Liver (tissue), 9 donors: ENCODE measurements around the gene YTHDC1. TPM values are rescaled to one million over a fixed set of nuclear protein-coding genes. Genes with fewer than 3 reads are reported as not detected.

ENCODE experiments used
- DNase-seq: peaks from one replicate; pipeline ENCODE4 v3.0.0-alpha.2; 2017; ENCODE audit warnings: low spot score
- H3K27ac ChIP-seq, 2 donors: one replicate each; pipeline ENCODE4 v1.7.0; 2013; ENCODE audit warnings: inconsistent platforms in 2 of 2, low read length in 2 of 2, control low read depth in 1 of 2, low read depth in 1 of 2, mild to moderate bottlenecking in 1 of 2
- H3K27me3 ChIP-seq, 4 donors: one replicate each; pipeline versions ENCODE4 v1.6.1 to v1.7.0; 2013; ENCODE audit warnings: low read length in 3 of 4, inconsistent platforms in 1 of 4, mild to moderate bottlenecking in 1 of 4, moderate library complexity in 1 of 4; ENCODE audit not compliant: control insufficient read depth in 4 of 4, insufficient read depth in 4 of 4
- H3K36me3 ChIP-seq, 4 donors: one replicate each; pipeline versions ENCODE4 v1.6.1 to v1.7.0; 2013; ENCODE audit warnings: low read length in 3 of 4, mild to moderate bottlenecking in 3 of 4, low read depth in 1 of 4, moderate library complexity in 1 of 4; ENCODE audit not compliant: control insufficient read depth in 4 of 4, insufficient read depth in 3 of 4
- H3K4me1 ChIP-seq, 4 donors: one replicate each; pipeline versions ENCODE4 v1.6.1 to v1.7.0; 2013; ENCODE audit warnings: low read length in 3 of 4, mild to moderate bottlenecking in 3 of 4, moderate library complexity in 1 of 4; ENCODE audit not compliant: control insufficient read depth in 4 of 4, insufficient read depth in 4 of 4
- H3K4me3 ChIP-seq, 3 donors: one replicate each; pipeline versions ENCODE4 v1.6.1 to v1.7.0; 2013; ENCODE audit warnings: low read length in 3 of 3, control low read depth in 1 of 3, low read depth in 1 of 3, mild to moderate bottlenecking in 1 of 3
- H3K9ac ChIP-seq, 2 donors: one replicate each; pipeline ENCODE4 v1.7.0; 2013; ENCODE audit warnings: low read length in 2 of 2, mild to moderate bottlenecking in 2 of 2, moderate library complexity in 2 of 2, control low read depth in 1 of 2, low read depth in 1 of 2
- H3K9me3 ChIP-seq, 4 donors: one replicate each; pipeline versions ENCODE4 v1.6.1 to v1.7.0; 2013; ENCODE audit warnings: low read length in 3 of 4; ENCODE audit not compliant: control insufficient read depth in 4 of 4
- ATF3 ChIP-seq: IDR thresholded peaks from 2 replicates; pipeline ENCODE4 v1.6.1; 2016; ENCODE audit warnings: antibody characterized with exemption
- CTCF ChIP-seq: fragments of 150-350 bp; IDR thresholded peaks from 2 replicates; pipeline ENCODE4 v1.5.1; 2017; ENCODE audit warnings: improper control_type of control experiment, low read depth, low read length; ENCODE audit not compliant: missing input control
- EGR1 ChIP-seq, 2 donors: IDR thresholded peaks; 2 replicates each; pipeline ENCODE4 v1.6.1; 2016 to 2018; ENCODE audit warnings: antibody characterized with exemption in 2 of 2, low read depth in 2 of 2
- FOXA1 ChIP-seq: IDR thresholded peaks from 2 replicates; pipeline ENCODE4 v1.6.1; 2016; ENCODE audit warnings: antibody characterized with exemption
- FOXA2 ChIP-seq: IDR thresholded peaks from 2 replicates; pipeline ENCODE4 v1.6.1; 2016; ENCODE audit warnings: antibody characterized with exemption
- GABPA ChIP-seq, 2 donors: IDR thresholded peaks in 1 of 2; conservative IDR thresholded peaks in 1 of 2; 2 replicates each; pipeline ENCODE4 v1.6.1; 2016; ENCODE audit warnings: antibody characterized with exemption in 2 of 2, mild to moderate bottlenecking in 1 of 2, moderate library complexity in 1 of 2
- HNF4A ChIP-seq, 2 donors: conservative IDR thresholded peaks; 2 replicates each; pipeline ENCODE4 v1.6.1; 2016; ENCODE audit warnings: antibody characterized with exemption in 2 of 2, mild to moderate bottlenecking in 2 of 2
- HNF4G ChIP-seq: IDR thresholded peaks from 2 replicates; pipeline ENCODE4 v1.6.1; 2016; ENCODE audit warnings: antibody characterized with exemption
- JUND ChIP-seq, 2 donors: IDR thresholded peaks; 2 replicates each; pipeline ENCODE4 v1.6.1; 2016; ENCODE audit warnings: antibody characterized with exemption in 2 of 2
- MAX ChIP-seq: IDR thresholded peaks from 2 replicates; pipeline ENCODE4 v1.6.1; 2016; ENCODE audit warnings: antibody characterized with exemption
- NR2F2 ChIP-seq: IDR thresholded peaks from 2 replicates; pipeline ENCODE4 v1.6.1; 2016; ENCODE audit warnings: antibody characterized with exemption
- RAD21 ChIP-seq, 2 donors: IDR thresholded peaks; 2 replicates each; pipeline ENCODE4 v1.6.1; 2016; ENCODE audit warnings: antibody characterized with exemption in 2 of 2, mild to moderate bottlenecking in 2 of 2
- REST ChIP-seq: IDR thresholded peaks from 2 replicates; pipeline ENCODE4 v1.6.1; 2016; ENCODE audit warnings: antibody characterized with exemption, mild to moderate bottlenecking
- RXRA ChIP-seq, 2 donors: IDR thresholded peaks; 2 replicates each; pipeline ENCODE4 v1.6.1; 2017 to 2018; ENCODE audit warnings: antibody characterized with exemption in 2 of 2, mild to moderate bottlenecking in 1 of 2
- SP1 ChIP-seq: IDR thresholded peaks from 2 replicates; pipeline ENCODE4 v1.6.1; 2018; ENCODE audit warnings: antibody characterized with exemption, mild to moderate bottlenecking
- TAF1 ChIP-seq: conservative IDR thresholded peaks from 2 replicates; pipeline ENCODE4 v1.6.1; 2016; ENCODE audit warnings: antibody characterized with exemption, mild to moderate bottlenecking
- YY1 ChIP-seq: IDR thresholded peaks from 2 replicates; pipeline ENCODE4 v1.6.1; 2016; ENCODE audit warnings: antibody characterized with exemption, mild to moderate bottlenecking
- ZBTB33 ChIP-seq: IDR thresholded peaks from 2 replicates; pipeline ENCODE4 v1.6.1; 2016; ENCODE audit warnings: antibody characterized with exemption
- WGBS: extraction: QIAGEN DNeasy Blood & Tissue Kit; methylation state at CpG from one replicate; pipeline ENCODE4 v1.1.7; 2013; 5-methylcytosine and 5-hydroxymethylcytosine counted together
- polyA plus RNA-seq, 2 donors: library from polyadenylated mRNA; stranded (reverse) in 1 of 2; unstranded in 1 of 2; fragments of 200-250 nt in 1 of 2; fragments of >200 nt in 1 of 2; fragmentation: Nextera tagmentation in 1 of 2; extraction: Ambion mirVana in 1 of 2; gene quantifications; one replicate each; pipeline versions ENCODE4 v1.2.1 to v1.2.3, GENCODE V29; 2013 to 2015
- total RNA-seq, 2 donors: library from RNA; depleted of rRNA; stranded (reverse); fragments of >200 nt; gene quantifications; one replicate each; pipeline ENCODE4 v1.2.3, GENCODE V29; 2014
- donor health status: healthy.
- donor health status: healthy.
- donor health status: healthy.
- donor health status: healthy.
- donor health status: healthy.

Gene YTHDC1
- total RNA-seq (10 to 100 TPM; 28.8 to 30.3 TPM), polyA plus RNA-seq (10 to 100 TPM; 15.5 to 17.0 TPM)

GRCh38 chr4:68349649-68350360 is at the start of gene YTHDC1:
Gene YTHDC1, minus strand, starts transcription at chr4:68350090. Its CDS starts 337 bp downstream, at chr4:68349753.
- Histone ChIP-seq H3K9ac (peak within 1 kb of the TSS; percentile 92 to 99), H3K36me3 (no peaks in the 10 kb centered on the region)
- TF ChIP-seq TAF1 (peak; percentile 75), CTCF (no peak), SP1 (peak; percentile 68), JUND (IDR thresholded peaks at IDR 0.05) (peak; percentile 65 to 69), MAX (peak; percentile 50), REST (peak; percentile 85), ZBTB33 (peak; percentile 61), HNF4A (conservative IDR thresholded peaks at IDR 0.05) (peak; percentile 30 to 36), RAD21 (IDR thresholded peaks at IDR 0.05) (peak in 1 of 2 donors; percentile 37), RXRA (IDR thresholded peaks at IDR 0.05) (peak; percentile 28 to 39), NR2F2 (no peak), FOXA2 (peak; percentile 89), FOXA1 (peak; percentile 78), HNF4G (no peak), GABPA (IDR thresholded peaks at IDR 0.05 in 1 of 2, conservative IDR thresholded peaks at IDR 0.05 in 1 of 2) (peak in 1 of 2 donors; percentile 81), EGR1 (IDR thresholded peaks at IDR 0.05; ENCODE audit: low read depth in 2 of 2) (peak; percentile 46 to 83), ATF3 (no peak), YY1 (peak; percentile 98)

More at GRCh38 chr4:68349649-68350360, at the start of gene YTHDC1:
- Histone ChIP-seq H3K27ac (peak within 1 kb of the TSS; percentile 93 to 98), H3K4me1 (peaks cover 7 to 28% (median 14%) of the 10 kb centered on the region in 4 donors), H3K4me3 (peak within 1 kb of the TSS; percentile 62 to 88 (median 74)), H3K27me3 (no peaks in the 10 kb centered on the region), H3K9me3 (no peaks in the 10 kb centered on the region)
- DNase-seq, result peak; percentile 94
- WGBS, result 1% methylated on average over 67 of the region's 67 CpGs
